Testis (tissue), 2 donors: Measurements from ENCODE around the gene HSD17B14.

Experiments
- POLR2A ChIP-seq: fragments of 450-650 bp; IDR thresholded peaks from one replicate; pipeline ENCODE4 v1.6.1; 2017; ENCODE audit warnings: antibody characterized with exemption, mild to moderate bottlenecking, moderate library complexity
- TF ChIP-seq, protein P1 (sequence below), 3 experiments: fragments of 450-650 bp in 2 of 3; fragments of 200-600 bp in 1 of 3; sonication (generic) in 1 of 3; IDR thresholded peaks; one replicate each; pipeline ENCODE4 v1.5.1; 2016 to 2019; ENCODE audit warnings: antibody characterized with exemption in 3 of 3, mild to moderate bottlenecking in 2 of 3, moderate library complexity in 1 of 3

DNA sequence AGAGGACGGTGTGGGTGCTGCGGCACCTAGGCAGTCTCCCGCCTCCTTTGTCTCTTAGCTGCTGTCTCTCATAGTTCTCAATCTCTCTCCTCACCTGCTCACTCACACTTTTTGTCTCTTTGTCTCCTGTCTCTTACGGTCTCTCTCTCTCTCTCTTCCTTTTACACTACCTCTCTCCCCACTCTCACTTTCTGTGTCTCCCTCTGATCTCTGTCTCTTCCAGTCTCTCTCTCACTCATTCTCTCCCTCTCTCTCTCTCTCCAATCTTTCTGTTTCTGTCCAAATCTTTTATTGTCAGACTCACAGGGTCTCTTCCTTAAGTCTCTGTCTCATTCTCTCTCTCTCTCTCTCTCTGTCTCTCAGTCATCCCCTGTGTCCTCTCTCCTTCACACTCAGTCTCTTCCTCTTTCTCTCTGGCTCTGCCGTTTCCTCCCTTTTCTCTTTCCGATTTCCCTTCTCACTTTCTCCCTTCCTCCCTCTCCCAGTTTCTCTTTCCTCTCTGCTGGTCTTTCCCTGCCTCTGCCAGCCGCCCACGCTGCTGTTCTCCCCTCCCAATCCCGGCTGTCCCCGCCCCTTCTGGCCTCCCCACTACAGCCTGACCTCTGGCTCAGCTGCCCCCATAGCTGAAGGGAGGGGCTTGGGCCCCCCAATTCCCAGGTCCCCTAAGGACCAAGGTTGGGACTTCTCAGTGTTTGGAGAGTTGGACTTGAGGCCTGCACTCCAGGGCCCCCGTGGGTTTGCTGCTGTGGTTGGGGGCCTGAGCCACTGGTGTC, 32.0 kb upstream of the HSD17B14 start, which contains the start of gene PLEKHA4:
- TF ChIP-seq, protein P1, sequence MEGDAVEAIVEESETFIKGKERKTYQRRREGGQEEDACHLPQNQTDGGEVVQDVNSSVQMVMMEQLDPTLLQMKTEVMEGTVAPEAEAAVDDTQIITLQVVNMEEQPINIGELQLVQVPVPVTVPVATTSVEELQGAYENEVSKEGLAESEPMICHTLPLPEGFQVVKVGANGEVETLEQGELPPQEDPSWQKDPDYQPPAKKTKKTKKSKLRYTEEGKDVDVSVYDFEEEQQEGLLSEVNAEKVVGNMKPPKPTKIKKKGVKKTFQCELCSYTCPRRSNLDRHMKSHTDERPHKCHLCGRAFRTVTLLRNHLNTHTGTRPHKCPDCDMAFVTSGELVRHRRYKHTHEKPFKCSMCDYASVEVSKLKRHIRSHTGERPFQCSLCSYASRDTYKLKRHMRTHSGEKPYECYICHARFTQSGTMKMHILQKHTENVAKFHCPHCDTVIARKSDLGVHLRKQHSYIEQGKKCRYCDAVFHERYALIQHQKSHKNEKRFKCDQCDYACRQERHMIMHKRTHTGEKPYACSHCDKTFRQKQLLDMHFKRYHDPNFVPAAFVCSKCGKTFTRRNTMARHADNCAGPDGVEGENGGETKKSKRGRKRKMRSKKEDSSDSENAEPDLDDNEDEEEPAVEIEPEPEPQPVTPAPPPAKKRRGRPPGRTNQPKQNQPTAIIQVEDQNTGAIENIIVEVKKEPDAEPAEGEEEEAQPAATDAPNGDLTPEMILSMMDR (IDR thresholded peaks at IDR 0.05): no peak
- no peak for TF ChIP-seq POLR2A
